ENCODE data around the gene TNIK. TPM values are rescaled to one million over a fixed set of nuclear protein-coding genes. Genes with fewer than 3 reads are reported as not detected.

Gene TNIK
- total RNA-seq, 1 donor from 2014 or later: 17.0 TPM

DNA sequence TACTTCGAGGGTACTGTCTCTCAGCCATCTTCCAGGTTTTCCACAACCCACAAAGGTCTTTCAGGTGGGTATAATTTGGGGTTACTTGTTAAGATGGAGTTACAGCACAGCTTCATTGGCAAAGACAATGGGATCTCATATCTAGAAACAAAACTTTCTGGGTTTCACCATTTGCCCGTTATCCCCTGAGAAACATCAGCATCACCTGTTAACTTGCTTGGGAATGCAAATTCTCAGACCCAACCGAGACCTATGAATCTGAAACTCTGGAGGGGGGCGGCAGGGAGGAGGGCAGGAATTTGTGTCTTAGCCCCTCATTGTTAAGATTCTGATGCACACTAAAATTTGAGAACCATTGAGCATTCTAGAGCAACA is 176.4 kb downstream of the TNIK start:
- TF ChIP-seq, protein P1, sequence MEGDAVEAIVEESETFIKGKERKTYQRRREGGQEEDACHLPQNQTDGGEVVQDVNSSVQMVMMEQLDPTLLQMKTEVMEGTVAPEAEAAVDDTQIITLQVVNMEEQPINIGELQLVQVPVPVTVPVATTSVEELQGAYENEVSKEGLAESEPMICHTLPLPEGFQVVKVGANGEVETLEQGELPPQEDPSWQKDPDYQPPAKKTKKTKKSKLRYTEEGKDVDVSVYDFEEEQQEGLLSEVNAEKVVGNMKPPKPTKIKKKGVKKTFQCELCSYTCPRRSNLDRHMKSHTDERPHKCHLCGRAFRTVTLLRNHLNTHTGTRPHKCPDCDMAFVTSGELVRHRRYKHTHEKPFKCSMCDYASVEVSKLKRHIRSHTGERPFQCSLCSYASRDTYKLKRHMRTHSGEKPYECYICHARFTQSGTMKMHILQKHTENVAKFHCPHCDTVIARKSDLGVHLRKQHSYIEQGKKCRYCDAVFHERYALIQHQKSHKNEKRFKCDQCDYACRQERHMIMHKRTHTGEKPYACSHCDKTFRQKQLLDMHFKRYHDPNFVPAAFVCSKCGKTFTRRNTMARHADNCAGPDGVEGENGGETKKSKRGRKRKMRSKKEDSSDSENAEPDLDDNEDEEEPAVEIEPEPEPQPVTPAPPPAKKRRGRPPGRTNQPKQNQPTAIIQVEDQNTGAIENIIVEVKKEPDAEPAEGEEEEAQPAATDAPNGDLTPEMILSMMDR (IDR thresholded peaks at IDR 0.05; ENCODE audit: insufficient read depth, low read length, poor library complexity, severe bottlenecking): no peak
- DNase-seq (ENCODE audit: low read depth): no peak
- Histone ChIP-seq H3K27me3 (ENCODE audit: control insufficient read depth, insufficient read depth, low read length) (no peaks in the 10 kb centered on the region), H3K4me3 (ENCODE audit: low read depth, low read length) (no peak overlapping the region), H3K36me3 (ENCODE audit: control insufficient read depth, insufficient read depth, low read length) (no peaks in the 10 kb centered on the region)

DNA sequence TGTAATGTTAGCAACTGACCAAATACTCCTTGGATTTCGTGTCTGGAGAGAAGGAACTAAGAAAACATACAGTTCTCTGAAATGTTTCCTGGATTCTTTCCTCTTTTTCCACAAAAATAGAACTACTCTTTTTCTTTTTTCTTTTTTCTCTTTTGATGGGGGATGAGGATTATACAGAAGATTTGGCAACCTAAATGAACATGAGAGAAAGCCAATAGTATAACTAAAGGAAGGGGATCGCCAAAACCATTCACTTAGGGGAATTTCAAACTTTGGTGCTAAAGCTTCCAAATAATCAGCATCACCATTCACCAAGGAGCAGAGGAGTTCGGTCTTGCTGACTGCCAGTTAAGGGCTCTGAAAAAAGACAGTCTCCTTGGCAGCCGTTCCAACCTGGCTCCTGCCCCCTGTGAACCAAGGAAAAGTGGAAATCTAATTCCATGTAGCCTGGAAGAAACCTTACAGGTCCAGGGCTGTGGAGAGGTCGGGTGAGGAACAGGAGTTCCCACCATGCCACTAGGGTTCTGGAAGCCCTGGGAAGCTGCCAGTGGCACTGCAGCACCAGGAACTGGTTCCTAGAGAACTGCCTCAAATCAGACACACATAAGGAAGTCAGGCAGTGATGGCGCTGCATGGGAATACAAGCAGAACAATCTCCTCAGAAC is 176.9 kb downstream of the TNIK start:
- Histone ChIP-seq H3K4me3 (ENCODE audit: low read depth, low read length) (no peak overlapping the region), H3K36me3 (ENCODE audit: control insufficient read depth, insufficient read depth, low read length) (no peaks in the 10 kb centered on the region), H3K27me3 (ENCODE audit: control insufficient read depth, insufficient read depth, low read length) (no peaks in the 10 kb centered on the region)
- TF ChIP-seq, protein P1 (IDR thresholded peaks at IDR 0.05; ENCODE audit: insufficient read depth, low read length, poor library complexity, severe bottlenecking): no peak
- no peak for DNase-seq (ENCODE audit: low read depth)

DNA sequence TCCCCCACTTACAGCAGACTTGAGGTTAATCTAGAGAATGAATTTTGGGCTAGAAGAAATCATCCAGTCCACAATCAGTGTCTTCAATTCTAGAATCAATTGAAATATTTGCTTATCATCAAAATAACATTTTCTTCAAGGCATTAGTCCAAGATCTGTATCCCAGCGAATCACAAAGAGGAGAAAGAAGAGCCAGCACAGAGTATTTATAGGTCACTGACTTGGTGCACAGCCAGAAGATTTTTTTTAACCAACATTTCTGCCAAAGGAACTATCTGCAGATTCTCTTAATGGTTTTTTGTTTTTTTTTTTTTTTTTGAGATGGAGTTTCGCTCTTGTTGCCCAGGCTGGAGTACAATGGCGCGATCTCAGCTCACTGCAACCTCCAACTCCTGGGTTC is 178.2 kb downstream of the TNIK start:
- H3K4me3 ChIP-seq (ENCODE audit: low read depth, low read length): no peak overlapping the region
- TF ChIP-seq, protein P1 (IDR thresholded peaks at IDR 0.05; ENCODE audit: insufficient read depth, low read length, poor library complexity, severe bottlenecking): no peak
- no peaks in the 10 kb centered on the region for H3K27me3 ChIP-seq (ENCODE audit: control insufficient read depth, insufficient read depth, low read length)
- DNase-seq (ENCODE audit: low read depth): no peak
- no peaks in the 10 kb centered on the region for H3K36me3 ChIP-seq (ENCODE audit: control insufficient read depth, insufficient read depth, low read length)

DNA sequence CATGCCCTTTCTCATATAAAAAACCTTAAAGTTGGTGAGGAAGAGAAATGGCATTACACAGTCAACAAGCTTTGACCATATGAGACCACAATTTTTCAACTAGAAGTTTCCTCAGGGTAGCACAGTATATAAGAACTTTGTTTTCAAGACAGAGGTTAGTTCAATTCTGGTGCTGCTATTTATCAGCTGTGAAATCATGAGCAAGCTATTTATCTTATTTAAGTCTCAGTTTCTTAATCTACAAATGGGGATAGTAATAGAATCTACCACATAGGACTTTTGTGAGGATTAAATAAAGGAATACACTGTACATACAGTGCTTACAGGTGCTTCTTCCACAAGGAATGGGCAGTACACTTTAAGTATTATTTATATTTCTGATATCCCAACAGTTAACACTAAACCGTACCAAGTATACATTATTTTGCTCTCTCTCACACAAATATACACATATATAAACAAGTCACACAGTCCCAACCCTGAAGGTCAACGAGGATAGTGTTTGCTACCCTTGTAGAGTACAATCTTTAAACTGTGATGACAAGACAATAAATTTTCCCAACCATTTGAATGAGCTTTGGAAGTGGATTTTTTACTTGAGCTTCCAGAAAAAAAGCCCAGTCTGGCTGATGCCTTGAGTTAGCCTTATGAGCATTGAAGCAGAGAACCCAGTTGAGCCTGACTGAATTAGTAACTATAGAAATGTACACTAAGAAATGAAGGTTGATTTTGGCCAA is 178.8 kb downstream of the TNIK start:
- TF ChIP-seq, protein P1 (IDR thresholded peaks at IDR 0.05; ENCODE audit: insufficient read depth, low read length, poor library complexity, severe bottlenecking): no peak
- DNase-seq (ENCODE audit: low read depth): no peak
- H3K4me3 ChIP-seq (ENCODE audit: low read depth, low read length): no peak overlapping the region

DNA sequence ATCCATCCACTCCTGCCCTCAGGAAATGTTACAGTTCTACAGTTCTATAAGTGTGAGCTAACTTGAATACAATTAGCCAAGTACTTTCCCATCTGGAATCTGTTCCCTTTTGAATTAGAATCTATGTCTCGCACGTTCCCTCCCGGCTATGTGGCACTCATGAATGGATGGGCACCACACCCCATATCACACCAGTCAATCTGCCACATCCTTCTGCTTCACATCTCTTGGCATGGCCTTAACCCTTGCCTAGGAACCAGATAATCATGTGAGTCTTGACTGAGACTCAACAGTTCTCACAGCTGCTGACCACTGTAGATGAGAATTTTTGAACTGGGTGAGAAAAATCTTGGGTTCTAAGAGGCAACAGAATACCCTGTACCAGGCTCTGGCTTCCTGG is 180.2 kb downstream of the TNIK start:
- TF ChIP-seq, protein P1 (IDR thresholded peaks at IDR 0.05; ENCODE audit: insufficient read depth, low read length, poor library complexity, severe bottlenecking): no peak
- DNase-seq (ENCODE audit: low read depth): no peak
- Histone ChIP-seq H3K4me3 (ENCODE audit: low read depth, low read length) (no peak overlapping the region), H3K36me3 (ENCODE audit: control insufficient read depth, insufficient read depth, low read length) (no peaks in the 10 kb centered on the region), H3K27me3 (ENCODE audit: control insufficient read depth, insufficient read depth, low read length) (no peaks in the 10 kb centered on the region)

More for the DNA sequence above, 178.8 kb downstream of the TNIK start:
- Histone ChIP-seq H3K36me3 (ENCODE audit: control insufficient read depth, insufficient read depth, low read length) (no peaks in the 10 kb centered on the region), H3K27me3 (ENCODE audit: control insufficient read depth, insufficient read depth, low read length) (no peaks in the 10 kb centered on the region)

DNA sequence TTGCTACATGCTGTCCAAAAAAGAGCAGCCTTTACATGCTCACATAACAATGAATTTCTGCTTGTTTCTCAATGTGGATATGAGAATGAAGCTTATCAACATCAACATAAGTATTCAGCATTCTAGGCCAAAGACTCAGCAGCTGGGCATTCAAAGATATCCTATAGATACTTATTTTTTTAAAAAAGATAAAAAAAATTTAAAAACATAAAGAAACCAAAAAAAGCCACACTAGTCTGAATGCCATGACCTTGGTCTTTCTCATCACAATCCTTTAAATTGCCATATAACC is 182.0 kb downstream of the TNIK start:
- no peak for DNase-seq (ENCODE audit: low read depth)
- H3K27me3 ChIP-seq (ENCODE audit: control insufficient read depth, insufficient read depth, low read length): no peaks in the 10 kb centered on the region
- H3K36me3 ChIP-seq (ENCODE audit: control insufficient read depth, insufficient read depth, low read length): no peaks in the 10 kb centered on the region
- H3K4me3 ChIP-seq (ENCODE audit: low read depth, low read length): no peak overlapping the region
- TF ChIP-seq, protein P1 (IDR thresholded peaks at IDR 0.05; ENCODE audit: insufficient read depth, low read length, poor library complexity, severe bottlenecking): no peak

Data from kidney epithelial cell (primary cell).